HG03103 (cell line): Measurements from ENCODE around the gene MUC5B.

Source experiments
- ATAC-seq: cut with Tn5 transposase; IDR thresholded peaks from one replicate; pipeline ENCODE4 v1.9.1; 2021; ENCODE audit warnings: low read depth; ENCODE audit not compliant: unreplicated experiment

MUC5B gene

DNA sequence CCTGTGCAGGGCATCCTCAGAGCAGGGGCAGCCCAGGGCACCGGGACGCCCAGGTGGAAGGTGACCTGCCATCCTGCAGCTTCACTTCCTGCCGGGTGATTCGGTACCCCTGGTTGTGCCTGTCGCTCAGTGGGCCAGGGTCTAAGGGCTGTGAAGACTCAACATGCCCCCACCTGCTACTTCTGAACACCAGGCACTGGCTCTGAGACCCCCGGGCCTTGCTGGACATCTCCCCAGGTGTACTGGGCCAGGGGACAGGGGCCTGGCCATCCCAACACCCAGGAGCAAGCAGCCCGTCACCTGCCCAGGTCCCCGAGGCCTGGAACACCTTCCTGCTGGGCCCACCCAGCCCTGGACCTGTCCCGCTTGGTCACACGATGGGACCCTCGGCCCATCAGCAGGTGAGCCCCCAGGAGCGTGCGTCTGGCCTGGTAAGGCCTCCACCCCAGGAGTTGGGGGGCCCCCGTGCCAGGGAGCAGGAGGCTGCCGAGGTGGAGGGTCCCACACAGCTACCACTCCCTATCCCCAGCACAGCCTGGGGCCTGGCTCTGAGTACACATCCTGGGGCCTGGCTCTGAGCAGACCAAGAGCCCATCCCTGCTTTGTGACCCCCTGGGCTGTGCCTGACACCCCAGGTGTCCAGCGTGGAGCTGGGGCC lies 3.9 kb upstream of the MUC5B start:
- ATAC-seq, result no peak

DNA sequence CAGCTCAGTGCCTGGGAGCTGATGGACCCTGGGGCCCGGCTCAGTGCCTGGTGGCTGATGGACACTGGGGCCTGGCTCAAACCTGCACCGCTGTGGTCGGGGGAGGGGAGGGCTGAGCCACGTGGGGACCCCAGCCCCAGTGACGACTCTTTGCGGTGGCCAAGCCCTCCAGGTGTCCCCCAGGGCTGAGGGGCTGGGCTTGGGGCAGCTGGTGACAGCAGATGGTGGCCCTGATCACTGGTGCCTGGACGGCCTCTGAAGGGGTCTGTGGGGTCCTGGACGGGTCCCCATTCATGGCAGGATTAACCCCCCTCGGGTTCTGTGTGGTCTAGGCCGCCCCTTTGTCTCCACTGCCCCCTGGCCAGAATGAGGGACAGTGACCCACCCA lies 3.4 kb upstream of the MUC5B start:
- no peak for ATAC-seq

DNA sequence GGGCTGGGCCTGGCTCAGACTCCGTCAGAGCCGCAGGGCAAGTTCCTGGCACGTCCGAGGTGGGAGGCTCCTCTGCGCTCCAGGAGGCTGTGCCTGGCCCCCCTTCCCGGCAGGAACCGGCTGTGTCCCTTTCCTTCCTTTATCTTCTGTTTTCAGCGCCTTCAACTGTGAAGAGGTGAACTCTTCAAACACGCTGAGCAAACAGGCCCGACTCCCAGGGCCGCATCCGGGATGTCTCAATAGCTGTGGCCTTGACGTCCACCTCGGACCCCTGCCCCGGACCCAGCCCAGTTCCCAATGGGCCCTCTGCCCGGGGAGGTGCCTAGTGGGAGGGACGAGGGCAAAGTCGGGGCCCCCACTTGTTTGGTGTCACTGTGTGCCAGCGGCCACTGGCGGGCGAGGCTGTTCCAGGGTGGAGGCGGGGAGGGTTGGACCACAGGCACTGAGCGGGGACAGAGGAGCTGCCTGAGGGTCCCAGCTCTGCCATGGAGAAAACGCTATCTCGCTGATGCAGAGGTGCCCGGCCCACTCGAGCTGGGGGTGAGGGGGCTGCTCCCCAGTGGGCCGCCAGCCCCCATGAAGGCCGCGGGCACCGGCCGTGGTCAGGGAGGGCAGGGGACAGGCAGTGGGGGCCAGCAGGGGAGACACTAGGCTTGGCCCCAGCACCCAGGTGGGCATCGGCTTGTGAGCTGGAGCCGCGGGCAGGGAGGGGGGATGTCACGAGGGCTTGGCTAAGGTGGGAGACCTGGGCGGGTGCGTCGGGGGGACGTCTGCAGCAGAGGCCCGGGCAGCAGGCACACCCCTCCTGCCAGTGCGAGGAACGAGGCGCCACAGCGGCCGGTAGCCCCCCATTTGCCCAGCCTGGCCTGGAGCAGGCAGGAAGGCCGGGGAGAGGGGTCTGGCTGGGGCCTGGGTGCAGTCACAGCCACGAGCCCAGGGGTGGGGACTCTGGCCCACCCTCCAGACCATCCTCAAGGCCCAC lies 2.7 kb upstream of the MUC5B start:
- ATAC-seq, result no peak

DNA sequence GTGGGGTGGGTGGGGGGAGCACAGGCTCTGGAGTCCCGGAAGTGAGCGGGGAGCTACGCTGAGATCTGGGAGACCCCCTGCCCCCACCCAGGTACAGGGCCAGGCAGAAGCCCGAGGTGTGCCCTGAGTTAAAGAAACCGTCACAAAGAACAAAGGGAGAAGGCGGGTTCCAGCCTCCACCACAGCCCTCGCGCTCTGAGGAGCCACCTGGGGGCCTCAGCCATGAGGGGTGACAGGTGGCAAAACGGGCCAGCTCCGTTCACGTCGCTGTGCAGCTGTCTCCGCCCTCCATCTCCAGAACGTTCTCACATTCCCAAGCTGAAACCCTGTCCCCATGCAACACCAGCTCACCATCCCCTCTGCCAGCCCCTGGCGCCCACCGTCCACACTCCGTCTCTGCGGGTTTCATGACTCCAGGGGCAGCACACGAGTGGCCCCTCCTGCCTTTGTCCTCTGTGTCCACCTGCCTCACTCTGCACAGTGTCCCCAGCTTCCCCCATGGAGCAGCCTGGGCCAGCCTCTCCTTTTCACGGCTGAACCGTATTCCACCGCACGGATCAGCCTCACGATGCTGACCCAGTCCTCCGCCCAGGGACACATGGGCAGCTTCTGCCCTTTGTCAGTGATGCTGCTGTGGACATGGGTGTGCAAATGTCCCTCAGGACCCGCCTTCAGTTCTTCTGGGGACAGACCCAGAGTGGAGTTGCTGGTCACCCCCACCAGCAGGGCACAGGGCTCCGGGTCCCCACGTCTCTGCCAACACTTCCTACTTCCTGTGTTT lies 1.7 kb upstream of the MUC5B start:
- ATAC-seq, result no peak

DNA sequence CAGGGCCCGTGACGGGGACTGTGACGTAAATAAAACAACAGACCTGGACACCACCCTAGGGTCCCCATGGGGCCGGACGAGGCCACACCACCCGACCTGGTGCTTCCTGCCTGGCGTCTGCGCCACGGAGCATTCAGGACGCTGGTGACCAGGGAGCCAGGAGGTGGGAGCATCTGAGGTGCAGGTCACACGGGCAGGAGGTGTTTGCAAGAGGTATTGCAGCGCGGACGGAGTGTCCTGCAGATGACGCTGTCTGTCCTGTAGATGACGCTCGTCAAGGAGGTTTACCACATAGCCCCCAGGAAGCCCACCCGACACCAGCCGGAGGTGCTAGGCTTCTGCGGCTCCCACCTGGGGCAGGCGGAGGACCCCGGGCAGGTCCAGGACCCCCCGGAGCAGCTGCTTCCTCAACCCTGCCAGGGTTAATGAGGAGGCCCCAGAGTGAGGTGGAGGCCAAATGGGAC lies 986 bp upstream of the MUC5B start:
- ATAC-seq, result no peak

DNA sequence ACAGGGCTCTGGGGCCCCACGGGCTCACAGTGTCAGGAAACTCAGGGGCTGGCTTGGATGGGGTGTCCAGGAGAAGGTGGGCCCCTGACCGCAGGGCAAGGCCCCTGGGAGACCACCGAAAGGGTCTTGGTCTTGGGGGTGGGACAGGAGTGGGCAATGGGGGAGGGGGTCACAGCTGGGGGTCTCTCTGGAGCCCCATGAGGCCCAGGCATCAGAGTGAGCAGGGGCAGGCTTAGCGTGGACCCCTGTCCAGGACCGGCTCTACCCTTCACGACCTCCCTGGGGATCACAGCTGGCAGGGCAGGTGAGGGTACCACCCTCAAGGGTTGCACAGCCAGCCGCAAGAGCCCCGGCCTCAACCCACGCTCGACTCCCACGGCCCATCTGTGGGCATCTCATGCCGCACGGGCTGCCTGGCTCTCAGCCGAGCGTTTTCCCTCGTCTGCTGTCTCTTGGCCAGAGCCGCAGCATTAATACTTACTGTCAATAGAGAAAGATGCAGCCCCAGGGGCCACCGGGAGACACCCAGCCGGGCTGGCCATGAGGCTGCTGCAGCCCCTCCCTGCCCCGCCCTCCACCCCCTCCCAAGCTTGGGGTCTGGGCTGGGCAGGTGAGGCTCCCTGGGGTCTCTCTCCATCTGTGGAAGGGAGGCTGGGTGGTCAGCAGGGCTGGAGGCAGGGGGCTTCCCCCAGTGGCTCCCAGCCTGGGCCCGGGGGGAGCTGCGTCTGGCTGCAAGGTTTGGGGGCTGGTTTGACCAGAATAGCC lies 662 bp downstream of the MUC5B start:
- no peak for ATAC-seq

DNA sequence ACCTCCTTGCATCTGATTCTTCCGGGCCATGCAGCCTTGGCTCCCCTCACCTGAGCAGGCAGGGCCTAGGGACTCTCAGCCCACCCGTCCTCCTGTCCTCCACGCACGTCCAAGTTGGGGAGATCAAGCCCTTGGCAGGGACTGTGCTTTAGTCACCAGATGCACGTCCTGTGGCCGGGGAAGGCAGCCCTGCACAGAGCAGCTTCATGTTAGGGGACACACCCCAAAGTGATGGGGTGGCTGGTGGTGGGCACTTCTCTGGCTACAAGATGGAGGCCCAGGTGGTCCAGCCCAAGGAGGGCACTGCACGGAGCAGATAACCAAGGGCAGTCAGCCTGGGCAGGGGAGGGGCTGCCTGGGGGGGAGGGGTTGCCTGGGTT lies 1.2 kb downstream of the MUC5B start:
- ATAC-seq, result no peak

DNA sequence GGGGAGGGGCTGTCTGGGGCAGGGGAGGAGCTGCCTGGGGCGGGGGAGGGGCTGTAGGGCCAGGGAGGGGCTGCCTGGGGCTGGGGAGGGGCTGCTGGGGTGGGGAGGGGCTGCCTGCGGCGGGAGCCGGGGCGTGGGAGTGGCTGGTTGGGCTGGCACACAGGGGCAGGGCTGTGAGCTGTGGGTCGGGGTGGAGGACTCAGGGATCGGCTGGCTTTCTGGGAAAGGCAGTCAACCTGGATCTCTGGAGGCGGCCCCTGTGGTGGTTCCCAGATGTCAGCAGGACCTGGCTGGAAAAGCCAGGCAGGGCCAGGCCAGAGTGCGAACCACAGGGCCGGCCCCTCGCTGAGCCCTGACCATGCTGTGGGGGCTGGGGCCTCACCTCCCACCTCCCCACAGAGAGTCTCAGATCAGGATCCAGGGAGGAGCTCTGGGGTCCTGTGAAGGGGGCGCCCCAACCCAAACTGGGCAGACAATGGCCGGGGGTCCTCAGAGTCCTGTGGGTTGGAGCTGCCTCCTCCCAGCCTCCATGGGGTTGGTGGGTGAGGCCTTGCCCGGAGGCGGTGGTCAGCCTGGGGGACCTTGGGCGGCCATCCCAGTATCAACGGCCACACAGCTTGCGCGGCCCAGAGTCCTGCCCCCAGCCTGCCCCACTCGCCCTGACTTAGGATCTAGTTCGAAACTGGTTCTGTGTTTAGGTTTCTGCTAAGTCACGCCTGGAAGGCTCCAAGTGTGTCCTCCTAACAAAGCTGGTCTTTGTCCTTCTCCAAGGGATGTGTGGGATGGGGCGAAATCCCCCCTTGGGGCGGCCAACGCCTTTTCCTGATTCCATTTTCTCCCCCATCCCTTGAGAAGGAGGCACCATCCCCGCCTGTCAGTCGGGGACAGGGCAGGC lies 1.9 kb downstream of the MUC5B start:
- ATAC-seq, result no peak

DNA sequence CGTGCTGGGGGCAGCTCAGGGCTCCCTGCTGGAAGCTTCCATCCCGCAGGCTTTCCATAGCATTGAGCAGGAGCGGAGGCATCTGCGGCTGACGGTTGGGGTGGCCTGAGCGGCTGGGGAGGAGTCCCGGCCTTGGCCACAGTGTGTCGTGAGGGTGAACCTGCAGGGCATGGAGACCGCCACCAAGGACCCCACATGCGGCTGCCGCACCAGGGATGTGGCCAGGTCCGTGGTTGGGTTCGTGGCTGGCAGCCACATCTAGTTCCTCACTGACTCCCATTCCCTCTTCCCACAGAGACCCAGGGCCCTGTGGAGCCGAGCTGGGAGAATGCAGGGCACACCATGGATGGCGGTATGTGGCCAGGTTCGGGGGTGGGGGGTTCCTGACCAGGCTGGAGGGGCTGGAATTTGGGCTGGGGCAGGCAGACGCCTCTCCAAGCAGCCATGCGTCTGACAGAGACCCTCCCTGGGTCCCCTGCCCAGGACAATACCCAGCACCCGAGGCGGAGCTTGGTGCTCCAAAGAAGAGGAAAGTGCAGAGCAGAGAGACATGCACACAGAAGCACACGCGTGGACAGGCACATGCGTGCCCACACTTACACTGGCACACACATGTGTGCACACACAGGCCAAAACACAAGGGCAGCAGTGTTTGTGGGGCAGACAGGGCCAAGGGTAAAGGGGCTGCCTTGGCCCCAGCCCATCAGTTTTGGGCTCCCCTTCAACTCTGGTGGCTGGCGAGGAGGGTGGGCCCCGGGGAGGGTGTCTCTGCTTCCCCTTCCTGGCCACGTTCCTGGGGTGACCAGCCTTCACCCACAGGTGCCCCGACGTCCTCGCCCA lies 2.7 kb downstream of the MUC5B start:
- no peak for ATAC-seq

DNA sequence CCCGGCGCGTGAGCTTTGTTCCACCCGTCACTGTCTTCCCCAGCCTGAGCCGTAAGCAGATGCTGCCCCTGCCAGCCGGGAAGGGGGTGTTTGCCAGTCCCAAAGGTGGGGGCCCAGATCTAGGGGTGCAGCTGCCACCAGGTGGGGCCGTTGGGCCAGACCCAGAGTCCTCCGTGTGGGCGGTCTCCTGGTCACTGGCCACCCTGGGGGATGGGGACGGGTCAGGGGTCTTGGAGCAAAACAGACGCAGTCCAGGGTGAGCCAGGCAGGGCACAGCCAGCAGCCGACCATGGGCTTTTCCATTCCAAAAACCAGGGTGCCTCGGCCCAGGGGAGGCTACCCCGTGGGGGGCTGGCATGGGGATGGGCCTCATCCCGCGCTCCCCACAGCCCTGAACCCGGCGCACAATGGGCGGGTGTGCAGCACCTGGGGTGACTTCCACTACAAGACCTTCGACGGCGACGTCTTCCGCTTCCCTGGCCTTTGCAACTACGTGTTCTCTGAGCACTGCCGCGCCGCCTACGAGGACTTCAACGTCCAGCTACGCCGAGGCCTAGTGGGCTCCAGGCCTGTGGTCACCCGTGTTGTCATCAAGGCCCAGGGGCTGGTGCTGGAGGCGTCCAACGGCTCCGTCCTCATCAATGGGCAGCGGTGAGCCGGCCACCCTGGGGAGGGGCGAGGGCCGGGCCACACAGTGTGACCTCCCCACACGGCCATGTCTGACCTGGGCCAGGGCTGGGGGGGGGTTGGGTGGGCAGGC lies 3.5 kb downstream of the MUC5B start:
- no peak for ATAC-seq

DNA sequence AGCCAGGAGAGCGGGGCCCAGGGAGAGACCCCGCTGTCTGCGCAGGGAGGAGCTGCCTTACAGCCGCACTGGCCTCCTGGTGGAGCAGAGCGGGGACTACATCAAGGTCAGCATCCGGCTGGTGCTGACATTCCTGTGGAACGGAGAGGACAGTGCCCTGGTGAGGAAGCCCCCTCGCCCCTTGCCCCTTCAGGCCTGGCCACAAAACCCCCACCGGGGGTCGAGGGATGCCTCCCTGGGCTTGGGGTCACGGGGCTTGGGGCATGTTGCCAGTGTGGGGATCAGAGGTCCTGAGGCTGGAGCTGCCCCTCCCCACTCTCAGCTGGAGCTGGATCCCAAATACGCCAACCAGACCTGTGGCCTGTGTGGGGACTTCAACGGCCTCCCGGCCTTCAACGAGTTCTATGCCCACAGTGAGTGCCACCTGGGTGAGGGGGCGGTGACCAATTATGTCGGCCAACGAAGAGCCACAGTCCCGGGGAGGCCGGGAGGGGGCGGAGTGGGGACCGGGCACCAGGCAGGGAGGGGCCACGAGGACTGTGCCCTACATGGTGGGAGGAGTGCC lies 4.2 kb downstream of the MUC5B start:
- no peak for ATAC-seq

DNA sequence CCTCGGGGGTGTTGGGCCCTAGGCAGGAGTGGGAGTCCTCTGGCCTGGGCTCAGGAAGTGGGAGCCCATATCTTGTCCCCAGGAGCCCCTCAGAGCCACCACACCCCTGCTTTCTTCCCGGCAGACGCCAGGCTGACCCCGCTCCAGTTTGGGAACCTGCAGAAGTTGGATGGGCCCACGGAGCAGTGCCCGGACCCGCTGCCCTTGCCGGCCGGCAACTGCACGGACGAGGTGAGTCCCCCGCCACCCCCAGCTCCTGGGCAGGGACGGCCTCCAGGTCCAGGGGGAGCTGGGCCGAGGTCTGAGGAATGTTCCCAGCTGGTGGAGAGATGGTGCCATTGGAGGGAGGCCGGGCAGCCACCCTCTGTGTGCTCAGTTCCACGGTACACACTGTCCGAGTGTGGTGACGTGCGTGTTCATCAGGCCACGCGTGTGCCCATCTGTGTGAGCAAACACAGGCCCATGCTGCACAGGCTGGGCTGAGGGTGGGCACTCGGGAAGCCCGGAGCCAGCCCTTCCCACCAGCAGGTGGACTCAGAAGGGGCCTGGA lies 4.8 kb downstream of the MUC5B start:
- no peak for ATAC-seq

DNA sequence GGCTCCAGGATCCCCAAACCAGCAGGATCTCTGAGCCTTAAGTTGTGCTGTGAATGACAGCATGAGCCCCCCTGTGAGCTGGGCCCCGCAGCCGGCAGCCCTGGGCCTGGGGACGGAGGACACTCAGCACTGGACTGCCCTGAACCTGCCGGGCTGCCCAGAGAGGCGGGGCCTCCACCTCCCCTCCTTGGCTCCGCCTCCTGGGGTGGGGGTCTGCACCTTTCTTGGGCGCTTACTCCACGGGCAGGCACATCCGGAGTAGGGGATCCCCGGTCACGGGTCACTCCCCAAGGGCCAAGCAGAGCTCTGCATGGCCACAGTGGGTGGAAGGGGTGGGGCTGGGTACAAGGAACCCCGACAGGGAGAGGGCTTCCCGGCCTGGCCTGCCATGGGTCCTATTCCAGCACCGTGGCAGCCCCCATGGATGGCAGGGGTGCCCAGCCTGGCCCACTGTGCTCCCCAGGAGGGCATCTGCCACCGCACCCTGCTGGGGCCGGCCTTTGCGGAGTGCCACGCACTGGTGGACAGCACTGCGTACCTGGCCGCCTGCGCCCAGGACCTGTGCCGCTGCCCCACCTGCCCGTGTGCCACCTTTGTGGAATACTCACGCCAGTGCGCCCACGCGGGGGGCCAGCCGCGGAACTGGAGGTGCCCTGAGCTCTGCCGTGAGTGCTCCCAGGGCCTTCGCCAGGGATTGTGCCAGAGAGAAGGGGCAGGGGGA lies 5.4 kb downstream of the MUC5B start:
- ATAC-seq, result no peak

DNA sequence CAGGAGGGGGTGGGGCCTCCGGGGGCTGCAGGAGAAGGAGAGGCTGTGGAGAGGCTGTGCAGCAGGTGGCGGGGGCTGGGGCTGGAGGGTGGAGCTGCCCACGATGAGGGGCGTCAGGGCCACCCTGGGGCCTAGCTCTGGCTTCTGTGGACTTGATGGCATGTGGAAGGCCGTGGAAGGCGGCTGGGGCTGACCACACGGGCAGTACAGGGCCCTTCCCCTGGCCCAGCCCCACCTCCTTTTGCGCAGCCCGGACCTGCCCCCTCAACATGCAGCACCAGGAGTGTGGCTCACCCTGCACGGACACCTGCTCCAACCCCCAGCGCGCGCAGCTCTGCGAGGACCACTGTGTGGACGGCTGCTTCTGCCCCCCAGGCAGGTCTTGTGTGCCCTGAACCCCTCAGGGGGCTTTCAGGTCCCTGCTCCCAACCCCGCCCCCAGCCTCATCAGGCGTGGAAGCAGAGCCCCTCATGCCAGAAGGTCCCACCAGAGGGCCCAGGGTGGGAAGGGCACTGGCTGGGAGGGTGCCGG lies 6.1 kb downstream of the MUC5B start:
- ATAC-seq, result no peak

DNA sequence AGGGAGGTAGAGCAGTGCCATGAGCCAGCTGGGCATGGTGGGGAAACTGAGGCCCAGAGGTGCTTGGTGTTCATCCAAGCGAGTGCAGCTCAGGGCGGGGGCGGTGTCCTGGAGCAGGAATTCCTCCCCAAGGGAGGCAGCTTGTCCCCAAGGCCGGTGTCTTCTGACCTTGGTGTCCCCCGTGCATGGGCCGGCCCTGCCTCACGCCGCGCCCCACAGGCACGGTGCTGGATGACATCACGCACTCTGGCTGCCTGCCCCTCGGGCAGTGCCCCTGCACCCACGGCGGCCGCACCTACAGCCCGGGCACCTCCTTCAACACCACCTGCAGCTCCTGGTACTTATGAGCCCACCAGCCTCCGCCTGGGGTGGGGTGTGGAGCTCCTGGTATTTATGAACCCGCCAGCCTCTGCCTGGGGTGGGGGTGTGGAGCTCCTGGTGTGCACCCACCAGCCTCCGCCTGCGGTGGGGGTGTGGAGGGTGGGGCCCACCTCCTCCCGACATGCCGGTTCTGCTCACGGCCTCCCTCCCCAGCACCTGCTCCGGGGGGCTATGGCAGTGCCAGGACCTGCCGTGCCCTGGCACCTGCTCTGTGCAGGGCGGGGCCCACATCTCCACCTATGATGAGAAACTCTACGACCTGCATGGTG lies 6.7 kb downstream of the MUC5B start:
- no peak for ATAC-seq

DNA sequence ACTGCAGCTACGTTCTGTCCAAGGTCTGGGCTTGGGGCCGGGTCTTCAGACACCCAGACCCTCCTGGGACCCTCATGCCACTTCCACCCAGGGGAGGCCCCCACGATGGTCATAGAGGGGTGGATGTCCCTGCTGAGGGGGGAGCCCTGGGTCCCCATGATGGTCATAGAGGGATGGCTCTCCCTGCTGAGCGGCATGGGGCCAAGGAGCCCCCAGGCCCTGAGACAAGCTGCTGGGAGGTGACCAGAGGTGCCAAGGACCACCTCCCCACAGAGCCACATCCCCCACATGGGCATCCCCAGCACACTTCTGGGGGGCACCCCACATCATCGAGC lies 7.2 kb downstream of the MUC5B start:
- no peak for ATAC-seq
